Astrocyte of the cerebellum (primary cell): ENCODE results near the gene ZACN.

Experiments
- DNase-seq: peaks from one replicate; pipeline ENCODE4 v3.0.0-alpha.2; 2011; ENCODE audit warnings: low read depth
- H3K4me3 ChIP-seq: 2 replicates; pipeline ENCODE4 v1.5.1; 2011; ENCODE audit warnings: mild to moderate bottlenecking, low read depth, low read length, moderate library complexity
- in situ Hi-C: cut with HindIII; loops from 2 replicates; pipeline ENCODE4 v1.10.0; 2017; ENCODE audit warnings: low sequenced_read_pairs
- TF ChIP-seq, protein P1 (sequence below): IDR thresholded peaks from 2 replicates; pipeline ENCODE4 v1.5.1; 2012; ENCODE audit warnings: low read length, low read depth, moderate library complexity, mild to moderate bottlenecking; ENCODE audit errors: missing control alignments

ZACN gene

GRCh38 chr17:76079535-76079955, 563 bp downstream of the ZACN start:
- in situ Hi-C loops: no loop called here
- TF ChIP-seq, protein P1, sequence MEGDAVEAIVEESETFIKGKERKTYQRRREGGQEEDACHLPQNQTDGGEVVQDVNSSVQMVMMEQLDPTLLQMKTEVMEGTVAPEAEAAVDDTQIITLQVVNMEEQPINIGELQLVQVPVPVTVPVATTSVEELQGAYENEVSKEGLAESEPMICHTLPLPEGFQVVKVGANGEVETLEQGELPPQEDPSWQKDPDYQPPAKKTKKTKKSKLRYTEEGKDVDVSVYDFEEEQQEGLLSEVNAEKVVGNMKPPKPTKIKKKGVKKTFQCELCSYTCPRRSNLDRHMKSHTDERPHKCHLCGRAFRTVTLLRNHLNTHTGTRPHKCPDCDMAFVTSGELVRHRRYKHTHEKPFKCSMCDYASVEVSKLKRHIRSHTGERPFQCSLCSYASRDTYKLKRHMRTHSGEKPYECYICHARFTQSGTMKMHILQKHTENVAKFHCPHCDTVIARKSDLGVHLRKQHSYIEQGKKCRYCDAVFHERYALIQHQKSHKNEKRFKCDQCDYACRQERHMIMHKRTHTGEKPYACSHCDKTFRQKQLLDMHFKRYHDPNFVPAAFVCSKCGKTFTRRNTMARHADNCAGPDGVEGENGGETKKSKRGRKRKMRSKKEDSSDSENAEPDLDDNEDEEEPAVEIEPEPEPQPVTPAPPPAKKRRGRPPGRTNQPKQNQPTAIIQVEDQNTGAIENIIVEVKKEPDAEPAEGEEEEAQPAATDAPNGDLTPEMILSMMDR: no peak
- DNase-seq: no peak
- H3K4me3 ChIP-seq: no peak overlapping the region

- DNase-seq: no peak
- in situ Hi-C loops: no loop called here
- H3K4me3 ChIP-seq: no peak overlapping the region
- TF ChIP-seq, protein P1: no peak
Measured at GRCh38 chr17:76079956-76080767, 1.2 kb downstream of the ZACN start.

DNA sequence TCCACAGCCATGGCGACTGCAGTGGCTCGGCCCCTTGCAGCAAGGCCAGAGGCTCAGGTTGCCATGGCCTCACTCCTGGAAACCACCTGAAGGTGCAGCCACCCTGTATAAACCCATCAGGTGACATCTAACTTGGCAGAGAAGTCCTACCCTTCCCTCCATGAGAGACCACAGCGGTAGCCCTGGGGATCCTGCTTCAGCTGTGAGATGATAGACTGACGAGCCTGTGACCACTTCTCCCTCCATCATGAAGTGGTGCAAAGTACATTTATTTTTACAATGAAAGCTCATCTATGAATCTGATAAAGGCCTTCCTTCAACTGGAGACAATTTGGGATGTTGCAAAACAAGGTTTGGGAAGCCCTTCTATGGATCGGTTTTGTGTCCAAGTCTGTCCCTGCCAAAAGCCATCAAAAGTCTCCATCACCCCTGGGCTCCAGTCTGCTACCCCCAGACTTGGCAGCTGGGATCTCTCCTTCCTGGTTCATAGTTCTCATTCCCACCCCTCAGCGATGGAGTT, 1.8 kb downstream of the ZACN start:
- no peak for DNase-seq
- TF ChIP-seq, protein P1: no peak
- in situ Hi-C loops: no loop called here
- H3K4me3 ChIP-seq: no peak overlapping the region

GRCh38 chr17:76081295-76082210, 2.6 kb downstream of the ZACN start:
- DNase-seq: no peak
- no peak overlapping the region for H3K4me3 ChIP-seq
- TF ChIP-seq, protein P1: no peak
- in situ Hi-C loops: no loop called here

GRCh38 chr17:76082326-76083251, 3.6 kb downstream of the ZACN start:
- TF ChIP-seq, protein P1: no peak
- in situ Hi-C loops: no loop called here
- no peak for DNase-seq
- H3K4me3 ChIP-seq: no peak overlapping the region
